Gastrocnemius medialis (tissue), 4 donors: ENCODE measurements around the gene ABI3BP.

Experiments used
- CTCF ChIP-seq, 5 experiments: fragments of 450-650 bp in 3 of 5; fragments of 200-600 bp in 2 of 5; sonication (generic) in 2 of 5; IDR thresholded peaks in 4 of 5; conservative IDR thresholded peaks in 1 of 5; 1 replicate in 4 of 5; 2 replicates in 1 of 5; pipeline ENCODE4 v1.5.1; 2016 to 2019; ENCODE audit warnings: antibody characterized with exemption in 5 of 5, mild to moderate bottlenecking in 3 of 5, moderate library complexity in 3 of 5
- POLR2A ChIP-seq, 2 donors: fragments of 450-650 bp; IDR thresholded peaks; one replicate each; pipeline ENCODE4 v1.6.1; 2017; ENCODE audit warnings: antibody characterized with exemption in 2 of 2, mild to moderate bottlenecking in 2 of 2, moderate library complexity in 2 of 2

GRCh38 chr3:100811779-100812507 is 181.3 kb downstream of the ABI3BP start:
- no peak for TF ChIP-seq POLR2A (IDR thresholded peaks at IDR 0.05)
- TF ChIP-seq CTCF (IDR thresholded peaks at IDR 0.05 in 4 of 5, conservative IDR thresholded peaks at IDR 0.05 in 1 of 5), result no peak
